SK-N-SH (cell line): ENCODE data around the gene PSMD8. TPM values are rescaled to one million over a fixed set of nuclear protein-coding genes. Genes with fewer than 3 reads are reported as not detected.
A peak's percentile ranks its signal among the peaks of the same experiment; 100 is the strongest.

Experiments
- CTCF ChIA-PET: fragments of 300-600, 350-600 bp; formaldehyde crosslinking; extraction: SDS; loops from one replicate; lab custom pipeline; 2021; lab: Yijun Ruan, JAX
- POLR2A ChIA-PET: fragments of 350-600 bp; sonication (Branson Sonifier 250); formaldehyde crosslinking; extraction: SDS; loops from one replicate; lab custom pipeline; 2020; ENCODE audit warnings: antibody characterized with exemption, inconsistent platforms; lab: Yijun Ruan, JAX
- DNase-seq: peaks from one replicate; pipeline ENCODE4 v3.0.0; 2012
- H2AFZ ChIP-seq: fragments of 200-600 bp; sonication (generic); 2 replicates; pipeline ENCODE4 v1.8.1; 2016; ENCODE audit warnings: antibody characterized with exemption, mild to moderate bottlenecking, low read depth
- H3F3A ChIP-seq: fragments of 200-600 bp; sonication (generic); replicated peaks from 2 replicates; pipeline ENCODE3; 2016; ENCODE audit warnings: antibody characterized with exemption, mild to moderate bottlenecking; ENCODE audit not compliant: insufficient read depth
- H3K27ac ChIP-seq, 2 experiments: fragments of 200-500 bp in 1 of 2; fragments of 200-600 bp in 1 of 2; sonication (Bioruptor generic) in 1 of 2; sonication (generic), shearing (Covaris generic) in 1 of 2; 2 replicates each; pipeline versions ENCODE4 v1.5.1 to v1.6.1; 2014 to 2016; ENCODE audit warnings: low read depth in 2 of 2, inconsistent platforms in 1 of 2, low read length in 1 of 2, mild to moderate bottlenecking in 1 of 2, mixed read lengths in 1 of 2
- H3K27me3 ChIP-seq: fragments of 200-600 bp; sonication (generic), shearing (Covaris generic); 2 replicates; pipeline ENCODE4 v1.6.1; 2016; ENCODE audit warnings: mixed run types; ENCODE audit not compliant: insufficient read depth
- H3K36me3 ChIP-seq, 2 experiments: fragments of 200-500 bp in 1 of 2; fragments of 200-600 bp in 1 of 2; sonication (Bioruptor generic) in 1 of 2; sonication (generic) in 1 of 2; replicated peaks in 1 of 2; 2 replicates each; pipeline versions ENCODE3 to v1.5.1; 2014 to 2016; ENCODE audit warnings: low read length in 1 of 2, mild to moderate bottlenecking in 1 of 2; ENCODE audit not compliant: insufficient read depth in 2 of 2, control insufficient read depth in 1 of 2
- H3K4me1 ChIP-seq, 2 experiments: fragments of 200-500 bp in 1 of 2; fragments of 200-600 bp in 1 of 2; sonication (Bioruptor generic) in 1 of 2; sonication (generic), shearing (Covaris generic) in 1 of 2; 2 replicates each; pipeline versions ENCODE4 v1.5.1 to v1.6.1; 2014 to 2016; ENCODE audit warnings: low read depth in 1 of 2, low read length in 1 of 2, mixed run types in 1 of 2; ENCODE audit not compliant: insufficient read depth in 2 of 2, control insufficient read depth in 1 of 2
- H3K4me2 ChIP-seq: fragments of 200-600 bp; sonication (generic), shearing (Covaris generic); 2 replicates; pipeline ENCODE4 v1.6.1; 2017; ENCODE audit warnings: mixed run types
- H3K4me3 ChIP-seq, 2 experiments: fragments of 200-500 bp in 1 of 2; fragments of 200-600 bp in 1 of 2; sonication (Bioruptor generic) in 1 of 2; sonication (generic), shearing (Covaris generic) in 1 of 2; 2 replicates each; pipeline versions ENCODE4 v1.5.1 to v1.8.1; 2014 to 2016; ENCODE audit warnings: low read depth in 2 of 2, inconsistent platforms in 1 of 2, low read length in 1 of 2, mild to moderate bottlenecking in 1 of 2, mixed read lengths in 1 of 2, moderate library complexity in 1 of 2
- H3K79me2 ChIP-seq: fragments of 200-600 bp; sonication (generic); 2 replicates; pipeline ENCODE4 v1.8.1; 2017; ENCODE audit warnings: mild to moderate bottlenecking; ENCODE audit not compliant: insufficient read depth
- H3K9ac ChIP-seq: fragments of 200-600 bp; sonication (generic); 2 replicates; pipeline ENCODE4 v1.6.1; 2017; ENCODE audit warnings: mixed run types
- H3K9me2 ChIP-seq: fragments of 200-600 bp; sonication (generic); 2 replicates; pipeline ENCODE4 v1.6.1; 2017; ENCODE audit warnings: mixed run types
- H3K9me3 ChIP-seq: fragments of 200-600 bp; sonication (generic); 2 replicates; pipeline ENCODE4 v1.6.1; 2017; ENCODE audit warnings: mixed run types, mild to moderate bottlenecking, moderate library complexity
- H4K20me1 ChIP-seq: fragments of 200-600 bp; sonication (generic); 2 replicates; pipeline ENCODE4 v1.6.1; 2017; ENCODE audit warnings: mild to moderate bottlenecking, mixed run types; ENCODE audit not compliant: insufficient read depth
- EP300 ChIP-seq, 2 experiments: IDR thresholded peaks; 2 replicates each; pipeline versions ENCODE4 v1.4.0 to v1.6.1; 2012; ENCODE audit warnings: borderline replicate concordance in 1 of 2, low read depth in 1 of 2, low read length in 1 of 2
- FOSL2 ChIP-seq: IDR thresholded peaks from 2 replicates; pipeline ENCODE4 v1.4.0; 2012; ENCODE audit warnings: low read depth, mild to moderate bottlenecking, moderate library complexity, borderline replicate concordance
- FOXJ3 ChIP-seq: sonication (generic); formaldehyde crosslinking; IDR thresholded peaks from 2 replicates; pipeline ENCODE4 v1.5.1; 2020; ENCODE audit warnings: mild to moderate bottlenecking, missing genetic modification reagents
- FOXM1 ChIP-seq: IDR thresholded peaks from 2 replicates; pipeline ENCODE4 v1.4.0; 2012; ENCODE audit warnings: low read depth, mild to moderate bottlenecking
- GATA2 ChIP-seq: sonication (generic); formaldehyde crosslinking; IDR thresholded peaks from 2 replicates; pipeline ENCODE4 v1.5.0; 2020; ENCODE audit warnings: mild to moderate bottlenecking, missing genetic modification reagents
- MEF2A ChIP-seq: IDR thresholded peaks from 2 replicates; pipeline ENCODE4 v1.4.0; 2012; ENCODE audit warnings: low read depth, borderline replicate concordance
- MXI1 ChIP-seq: IDR thresholded peaks from 2 replicates; pipeline ENCODE4 v1.6.1; 2012; ENCODE audit warnings: mild to moderate bottlenecking, low read depth, low read length, improper control_type of control experiment
- NFIC ChIP-seq: IDR thresholded peaks from 2 replicates; pipeline ENCODE4 v1.4.0; 2012; ENCODE audit warnings: borderline replicate concordance
- POLR2AphosphoS5 ChIP-seq: IDR thresholded peaks from 2 replicates; pipeline ENCODE4 v1.6.1; 2012; ENCODE audit warnings: low read depth, low read length
- SMC3 ChIP-seq: IDR thresholded peaks from 2 replicates; pipeline ENCODE4 v1.6.1; 2012; ENCODE audit warnings: low read depth, low read length, improper control_type of control experiment
- TAF1 ChIP-seq: IDR thresholded peaks from 2 replicates; pipeline ENCODE4 v1.6.1; 2012; ENCODE audit warnings: low read depth, mild to moderate bottlenecking, low read length, moderate library complexity, borderline replicate concordance
- TEAD4 ChIP-seq: IDR thresholded peaks from 2 replicates; pipeline ENCODE4 v1.4.0; 2012; ENCODE audit warnings: mild to moderate bottlenecking, borderline replicate concordance; ENCODE audit not compliant: insufficient read depth
- YY1 ChIP-seq: IDR thresholded peaks from 2 replicates; pipeline ENCODE4 v1.4.0; 2012; ENCODE audit warnings: low read depth, mild to moderate bottlenecking
- WGBS: methylation state at CpG from one replicate; pipeline ENCODE4 v1.1.6; 2017; ENCODE audit warnings: low lambda C conversion rate; 5-methylcytosine and 5-hydroxymethylcytosine counted together
- polyA plus RNA-seq, 3 experiments: library from polyadenylated mRNA; depleted of rRNA; stranded (reverse); fragments of >200 nt; gene quantifications; 2 replicates each; pipeline ENCODE4 v1.2.3, GENCODE V29; 2012
- TF ChIP-seq, protein P1 (sequence below): fragments of 150-350 bp; IDR thresholded peaks from 2 replicates; pipeline ENCODE4 v1.6.1; 2017; ENCODE audit warnings: antibody characterized with exemption, low read length, low read depth, borderline replicate concordance
- TF ChIP-seq, protein P2 (sequence below): fragments of 200-600 bp; sonication (generic); IDR thresholded peaks from 2 replicates; pipeline ENCODE4 v1.6.1; 2017; ENCODE audit warnings: antibody characterized with exemption, mild to moderate bottlenecking, moderate library complexity
- TF ChIP-seq, protein P3 (sequence below): fragments of 150-350 bp; IDR thresholded peaks from 2 replicates; pipeline ENCODE4 v1.6.1; 2016; ENCODE audit warnings: mild to moderate bottlenecking, low read depth, low read length

PSMD8 gene
- polyA plus RNA-seq, 1 of the 3 experiments (the other 2 are of a cell fraction) = 400 TPM

DNA sequence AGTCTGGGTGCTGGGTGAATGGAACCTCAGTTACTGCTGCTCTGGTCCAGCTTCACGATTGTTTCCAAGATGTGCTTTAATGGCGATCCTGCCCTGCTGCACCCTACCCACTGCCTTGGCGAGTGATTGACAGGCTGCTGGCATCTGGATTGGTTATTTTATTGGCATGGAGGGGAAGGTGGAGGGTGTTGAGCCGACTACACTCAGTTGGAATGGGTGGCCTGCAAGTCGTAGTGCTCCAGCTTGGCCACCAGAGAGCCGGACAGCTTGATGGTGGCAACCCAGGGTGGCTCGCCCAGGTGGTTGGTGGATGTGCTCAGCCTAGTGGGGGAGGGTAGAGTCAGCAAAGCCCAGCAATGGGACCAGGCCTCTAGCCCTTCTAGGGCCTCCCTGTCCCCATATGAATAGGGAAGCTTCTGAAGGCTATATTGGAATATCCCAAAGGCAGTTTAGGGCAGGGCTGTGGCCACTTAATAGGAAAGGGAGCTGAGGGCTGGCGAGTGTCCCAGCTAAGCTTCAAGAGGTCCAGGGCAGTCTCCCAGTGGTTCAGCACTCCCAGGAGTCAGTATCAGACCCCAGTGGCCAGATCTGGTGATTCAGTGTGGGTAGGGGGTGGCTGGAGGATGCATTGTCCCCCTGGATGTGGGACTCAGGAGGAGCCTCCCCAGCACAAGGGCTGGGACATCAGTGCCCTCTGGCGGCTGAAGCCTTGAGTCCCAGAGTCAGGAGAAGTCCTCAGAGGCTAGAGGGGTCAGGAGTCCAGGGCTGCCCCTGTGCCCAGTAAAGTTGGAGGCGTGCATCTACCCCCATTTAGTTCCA, 10.0 kb downstream of the PSMD8 start (continued):
- TF ChIP-seq TEAD4 (no peak), TAF1 (no peak), YY1 (no peak), GATA2 (CRISPR knock-in tag) (no peak)

DNA sequence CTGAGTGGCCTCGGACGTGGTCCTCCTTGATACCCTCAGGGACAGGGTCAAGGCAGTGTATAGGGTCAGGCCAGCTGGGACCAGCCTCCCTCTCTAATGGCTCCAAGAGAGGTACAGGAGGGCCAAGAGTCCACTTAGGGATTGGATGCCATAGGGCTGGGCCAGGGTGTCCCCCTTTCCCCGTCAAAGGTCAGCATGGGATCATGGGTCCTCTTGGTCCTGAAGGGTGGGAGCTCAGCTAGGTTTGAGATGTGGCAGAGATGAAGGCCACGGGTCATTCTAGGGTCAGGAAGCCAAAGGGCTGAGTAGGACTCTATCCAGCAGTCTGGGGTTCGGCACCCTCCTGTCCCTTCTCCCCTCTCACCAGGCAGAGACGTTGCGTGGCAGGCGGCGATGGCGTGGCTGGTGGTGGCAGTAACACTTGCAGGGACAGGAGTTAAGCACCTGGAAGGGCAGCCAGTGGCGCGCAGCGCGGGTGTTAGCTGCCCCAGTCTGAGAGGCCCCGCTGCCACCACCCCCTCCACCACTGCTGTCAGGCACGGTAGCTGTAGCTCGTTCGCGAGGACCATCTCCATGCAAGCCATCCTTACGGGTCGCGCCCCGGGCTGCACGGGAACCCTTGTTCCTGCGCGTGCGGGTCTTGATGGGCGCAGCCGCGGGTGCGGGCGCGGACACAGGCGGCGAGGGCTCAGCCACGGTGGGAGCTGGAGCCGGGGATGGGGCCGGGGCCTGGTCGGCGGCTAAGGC, 10.9 kb downstream of the PSMD8 start:
- H3K4me1 ChIP-seq = peaks cover 1 to 11% of the 10 kb centered on the region in 2 experiments; a peak in 1 of 4 replicates
- ChIA-PET CTCF (interaction anchor here (1.5 to 1.8 kb wide), 2 partner anchors 9 to 152 kb away, joined by 4 to 8 read pairs; no protein-coding TSS in a partner anchor), POLR2A (interaction anchor here (0.9 to 1.5 kb wide), 2 partner anchors 9 to 11 kb away, joined by 3 to 6 read pairs; partner anchors contain the start of gene PSMD8)
- H4K20me1 ChIP-seq = 0 out of 2 replicates have a peak, but pooled peaks cover 5% of the 10 kb centered on the region
- H3K9me3 ChIP-seq = no peaks in the 10 kb centered on the region
- no peaks in the 10 kb centered on the region for H3K9me2 ChIP-seq
- H3K27ac ChIP-seq = no peak overlapping the region
- no peak for DNase-seq
- H2AFZ ChIP-seq = no peak overlapping the region
- H3K9ac ChIP-seq = no peak overlapping the region
- H3K36me3 ChIP-seq = peaks cover 8 to 37% of the 10 kb centered on the region in 2 experiments
- 99% methylated on average over 37 of the region's 40 CpGs for WGBS
- H3K4me2 ChIP-seq = no peak overlapping the region
- no peak overlapping the region; a peak in 1 of 4 replicates for H3K4me3 ChIP-seq
- H3K79me2 ChIP-seq = peaks cover 13% of the 10 kb centered on the region
- H3K27me3 ChIP-seq = no peaks in the 10 kb centered on the region
- TF ChIP-seq POLR2AphosphoS5 (peak; percentile 25; the same call in 1 of the 2 replicates), YY1 (no peak)
- TF ChIP-seq, protein P1, sequence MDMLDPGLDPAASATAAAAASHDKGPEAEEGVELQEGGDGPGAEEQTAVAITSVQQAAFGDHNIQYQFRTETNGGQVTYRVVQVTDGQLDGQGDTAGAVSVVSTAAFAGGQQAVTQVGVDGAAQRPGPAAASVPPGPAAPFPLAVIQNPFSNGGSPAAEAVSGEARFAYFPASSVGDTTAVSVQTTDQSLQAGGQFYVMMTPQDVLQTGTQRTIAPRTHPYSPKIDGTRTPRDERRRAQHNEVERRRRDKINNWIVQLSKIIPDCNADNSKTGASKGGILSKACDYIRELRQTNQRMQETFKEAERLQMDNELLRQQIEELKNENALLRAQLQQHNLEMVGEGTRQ = no peak
- peaks cover 18% of the 10 kb centered on the region for H3F3A ChIP-seq

DNA sequence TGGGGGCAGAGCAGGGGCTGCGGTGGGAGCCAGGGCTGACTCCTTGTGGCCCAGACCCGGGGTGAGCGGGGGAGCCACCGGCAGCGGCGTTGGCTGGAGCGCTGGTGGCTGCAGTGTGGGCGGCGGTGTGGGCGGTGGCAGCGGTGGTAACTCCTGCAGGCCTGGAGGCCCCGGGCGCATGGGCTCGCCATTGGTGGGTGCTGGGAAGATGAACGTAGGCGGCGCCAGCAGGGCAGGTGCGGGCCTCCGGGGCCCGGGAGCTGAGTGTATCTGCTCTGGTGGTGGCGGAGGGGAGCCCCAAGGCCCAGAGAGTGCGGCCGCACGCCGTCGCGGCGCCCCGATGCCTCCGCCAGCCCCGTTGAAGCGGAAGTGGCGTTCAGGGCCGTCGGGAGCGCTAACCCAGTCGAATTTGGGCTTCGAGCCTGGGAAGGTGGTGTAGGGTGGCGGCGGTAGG, 11.5 kb downstream of the PSMD8 start:
- WGBS = 97% methylated on average over 39 of the region's 40 CpGs
- H3K9ac ChIP-seq = no peak overlapping the region
- no peaks in the 10 kb centered on the region for H3K9me2 ChIP-seq
- H3K9me3 ChIP-seq = no peaks in the 10 kb centered on the region
- peaks cover 18% of the 10 kb centered on the region for H3K79me2 ChIP-seq
- H3K4me3 ChIP-seq = no peak overlapping the region
- ChIA-PET POLR2A (interaction anchor here (0.9 to 1.5 kb wide), 2 partner anchors 10 to 12 kb away, joined by 3 to 6 read pairs; partner anchors contain the start of gene PSMD8), CTCF (no interaction called here)
- H3K27me3 ChIP-seq = no peaks in the 10 kb centered on the region
- H3F3A ChIP-seq = peaks cover 18% of the 10 kb centered on the region
- peaks cover 10 to 35% of the 10 kb centered on the region in 2 experiments for H3K36me3 ChIP-seq
- H3K4me1 ChIP-seq = peaks cover 4 to 13% of the 10 kb centered on the region in 2 experiments; a peak in 2 of 4 replicates
- no peak overlapping the region for H2AFZ ChIP-seq
- H3K27ac ChIP-seq = no peak overlapping the region
- H4K20me1 ChIP-seq = 0 out of 2 replicates have a peak, but pooled peaks cover 5% of the 10 kb centered on the region
- peak; percentile 34 for DNase-seq
- H3K4me2 ChIP-seq = no peak overlapping the region
- TF ChIP-seq TEAD4 (no peak), POLR2AphosphoS5 (no peak), TAF1 (no peak), FOXJ3 (CRISPR knock-in tag) (no peak), MEF2A (no peak), FOSL2 (no peak), MXI1 (no peak), EP300 (IDR thresholded peaks at IDR 0.05; ENCODE audit: borderline replicate concordance in 1 of 2, low read depth in 1 of 2, low read length in 1 of 2) (no peak), SMC3 (no peak), YY1 (no peak), NFIC (no peak), FOXM1 (no peak)
- TF ChIP-seq, protein P2, sequence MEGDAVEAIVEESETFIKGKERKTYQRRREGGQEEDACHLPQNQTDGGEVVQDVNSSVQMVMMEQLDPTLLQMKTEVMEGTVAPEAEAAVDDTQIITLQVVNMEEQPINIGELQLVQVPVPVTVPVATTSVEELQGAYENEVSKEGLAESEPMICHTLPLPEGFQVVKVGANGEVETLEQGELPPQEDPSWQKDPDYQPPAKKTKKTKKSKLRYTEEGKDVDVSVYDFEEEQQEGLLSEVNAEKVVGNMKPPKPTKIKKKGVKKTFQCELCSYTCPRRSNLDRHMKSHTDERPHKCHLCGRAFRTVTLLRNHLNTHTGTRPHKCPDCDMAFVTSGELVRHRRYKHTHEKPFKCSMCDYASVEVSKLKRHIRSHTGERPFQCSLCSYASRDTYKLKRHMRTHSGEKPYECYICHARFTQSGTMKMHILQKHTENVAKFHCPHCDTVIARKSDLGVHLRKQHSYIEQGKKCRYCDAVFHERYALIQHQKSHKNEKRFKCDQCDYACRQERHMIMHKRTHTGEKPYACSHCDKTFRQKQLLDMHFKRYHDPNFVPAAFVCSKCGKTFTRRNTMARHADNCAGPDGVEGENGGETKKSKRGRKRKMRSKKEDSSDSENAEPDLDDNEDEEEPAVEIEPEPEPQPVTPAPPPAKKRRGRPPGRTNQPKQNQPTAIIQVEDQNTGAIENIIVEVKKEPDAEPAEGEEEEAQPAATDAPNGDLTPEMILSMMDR = no peak
- TF ChIP-seq, protein P1 = no peak
- TF ChIP-seq, protein P3, sequence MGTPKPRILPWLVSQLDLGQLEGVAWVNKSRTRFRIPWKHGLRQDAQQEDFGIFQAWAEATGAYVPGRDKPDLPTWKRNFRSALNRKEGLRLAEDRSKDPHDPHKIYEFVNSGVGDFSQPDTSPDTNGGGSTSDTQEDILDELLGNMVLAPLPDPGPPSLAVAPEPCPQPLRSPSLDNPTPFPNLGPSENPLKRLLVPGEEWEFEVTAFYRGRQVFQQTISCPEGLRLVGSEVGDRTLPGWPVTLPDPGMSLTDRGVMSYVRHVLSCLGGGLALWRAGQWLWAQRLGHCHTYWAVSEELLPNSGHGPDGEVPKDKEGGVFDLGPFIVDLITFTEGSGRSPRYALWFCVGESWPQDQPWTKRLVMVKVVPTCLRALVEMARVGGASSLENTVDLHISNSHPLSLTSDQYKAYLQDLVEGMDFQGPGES = no peak
